SH-SY5Y (cell line): Measurements from ENCODE around the gene TRPV6.

Experiments
- GATA2 ChIP-seq: IDR thresholded peaks from 2 replicates; pipeline ENCODE4 v1.6.1; 2011; ENCODE audit warnings: mild to moderate bottlenecking, low read depth, low read length
- GATA3 ChIP-seq: IDR thresholded peaks from 2 replicates; pipeline ENCODE4 v1.6.1; 2011; ENCODE audit warnings: low read depth, mild to moderate bottlenecking, low read length, moderate library complexity

GRCh38 chr7:142833174-142834048, 52.1 kb downstream of the TRPV6 start:
- no peak for TF ChIP-seq GATA2
- no peak for TF ChIP-seq GATA3
